Panc1 (cell line): ENCODE measurements around the gene CLCN1. TPM values are rescaled to one million over a fixed set of nuclear protein-coding genes. Genes with fewer than 3 reads are reported as not detected.

Experiments
- ATAC-seq: fragments of 200-7000 bp; cut with Tn5 transposase; 2 replicates; pipeline ENCODE4 v1.9.1; 2020; ENCODE audit warnings: mild to moderate bottlenecking, moderate library complexity
- BruUV-seq: library from RNA; stranded (reverse); fragments of 400-500 nt; replicated peaks from 2 replicates; lab custom pipeline; 2021; lab: Mats Ljungman, UMichigan
- CTCF ChIA-PET: fragments of 300-600 bp; sonication (Branson Sonifier 250); formaldehyde crosslinking; loops from one replicate; lab custom pipeline; 2022; ENCODE audit warnings: antibody characterized with exemption; lab: Charles Lee
- POLR2A ChIA-PET: fragments of 300-600 bp; sonication (Branson Sonifier 250); formaldehyde crosslinking; loops from one replicate; lab custom pipeline; 2022; ENCODE audit warnings: antibody characterized with exemption; lab: Charles Lee
- DNase-seq: peaks from one replicate; pipeline ENCODE4 v3.0.0-alpha.2; 2010; ENCODE audit warnings: low read depth, low spot score
- H3K27ac ChIP-seq: 2 replicates; pipeline ENCODE4 v1.5.1; 2011; ENCODE audit warnings: mild to moderate bottlenecking, low read length, inconsistent platforms
- H3K27me3 ChIP-seq: fragments of 200-500 bp; sonication (Bioruptor generic); 2 replicates; pipeline ENCODE4 v1.6.0; 2014; ENCODE audit warnings: low read length, inconsistent platforms; ENCODE audit not compliant: control insufficient read depth, insufficient read depth
- H3K36me3 ChIP-seq: fragments of 200-500 bp; sonication (Bioruptor generic); 2 replicates; pipeline ENCODE4 v1.5.1; 2014; ENCODE audit warnings: inconsistent platforms, mild to moderate bottlenecking, low read length, moderate library complexity; ENCODE audit not compliant: control insufficient read depth, insufficient read depth
- H3K4me1 ChIP-seq: 2 replicates; pipeline ENCODE4 v1.5.1; 2011; ENCODE audit warnings: inconsistent platforms, mild to moderate bottlenecking, low read length, moderate library complexity; ENCODE audit not compliant: control insufficient read depth, insufficient read depth
- H3K4me3 ChIP-seq, 2 experiments: 2 replicates each; pipeline ENCODE4 v1.5.1; 2011 to 2012; ENCODE audit warnings: low read depth in 2 of 2, low read length in 2 of 2, mild to moderate bottlenecking in 2 of 2, inconsistent platforms in 1 of 2, moderate library complexity in 1 of 2
- H3K9me3 ChIP-seq: fragments of 200-500 bp; sonication (Bioruptor generic); 2 replicates; pipeline ENCODE4 v1.5.1; 2014; ENCODE audit warnings: low read depth, mild to moderate bottlenecking, inconsistent platforms, low read length, moderate library complexity; ENCODE audit not compliant: control insufficient read depth, insufficient read depth
- POLR2AphosphoS5 ChIP-seq: IDR thresholded peaks from 2 replicates; pipeline ENCODE4 v1.6.1; 2012; ENCODE audit warnings: mild to moderate bottlenecking, low read depth, low read length, moderate library complexity
- SIN3A ChIP-seq: IDR thresholded peaks from 2 replicates; pipeline ENCODE4 v1.6.1; 2012; ENCODE audit warnings: low read depth, mild to moderate bottlenecking, low read length, moderate library complexity, borderline replicate concordance; ENCODE audit not compliant: insufficient read depth
- TCF7L2 ChIP-seq: IDR thresholded peaks from 2 replicates; pipeline ENCODE4 v1.6.1; 2011; ENCODE audit warnings: mild to moderate bottlenecking, low read depth, low read length, inconsistent platforms
- in situ Hi-C: cut with HindIII; loops from 2 replicates; pipeline ENCODE4 v1.10.0; 2016; ENCODE audit warnings: low sequenced_read_pairs, low pct_unique_long_range_greater_than_20kb
- intact Hi-C: fragments of 100-400 bp; cut with micrococcal nuclease; formaldehyde crosslinking; loops from one replicate; pipeline ENCODE4 v1.10.0; 2022; ENCODE audit not compliant: unreplicated experiment
- total RNA-seq: library from RNA; stranded (reverse); gene quantifications from one replicate; pipeline ENCODE4 v1.2.1, GENCODE V29; 2021; ENCODE audit not compliant: unreplicated experiment
- TF ChIP-seq, protein P1 (sequence below): fragments of 450-650 bp; IDR thresholded peaks from 2 replicates; pipeline ENCODE4 v1.5.1; 2017; ENCODE audit warnings: mild to moderate bottlenecking
- TF ChIP-seq, protein P2 (sequence below), 2 experiments: IDR thresholded peaks; 2 replicates each; pipeline ENCODE4 v1.6.1; 2011 to 2012; ENCODE audit warnings: low read depth in 2 of 2, control low read depth in 1 of 2, low read length in 1 of 2, mild to moderate bottlenecking in 1 of 2, moderate library complexity in 1 of 2; ENCODE audit not compliant: insufficient read depth in 1 of 2

The CLCN1 gene
- total RNA-seq, 1 experiment from 2014 or later, result 0.15 TPM

DNA sequence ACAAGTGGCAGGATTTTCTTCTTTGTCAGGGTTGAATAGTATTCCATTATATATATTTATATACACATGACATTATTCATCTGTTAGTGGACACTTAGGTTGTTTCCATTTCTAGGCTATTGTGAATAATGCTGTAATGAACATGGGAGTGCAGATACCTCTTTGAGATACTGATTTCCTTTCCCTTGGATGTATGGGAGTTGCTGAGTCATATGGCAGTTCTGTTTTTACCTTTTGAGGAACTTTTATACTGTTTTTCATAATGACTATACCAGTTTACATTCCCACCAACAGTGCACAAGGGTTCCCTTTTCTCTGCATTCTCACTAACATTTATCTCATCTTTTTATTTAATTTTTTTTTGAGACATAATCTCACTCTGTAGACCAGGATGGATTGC, 1.8 kb upstream of the CLCN1 start:
- Histone ChIP-seq H3K36me3 (no peaks in the 10 kb centered on the region), H3K9me3 (no peaks in the 10 kb centered on the region), H3K27ac (no peak overlapping the region), H3K4me1 (no peaks in the 10 kb centered on the region), H3K4me3 (no peak overlapping the region), H3K27me3 (no peaks in the 10 kb centered on the region)
- no TSS peak for BruUV-seq
- ATAC-seq (no peak), DNase-seq (no peak)
- ChIA-PET POLR2A (no interaction called here), CTCF (no interaction called here)
- intact Hi-C loops, result no loop called here
- in situ Hi-C loops, result no loop called here
- TF ChIP-seq SIN3A (no peak), TCF7L2 (no peak), POLR2AphosphoS5 (no peak)
- TF ChIP-seq, protein P1, sequence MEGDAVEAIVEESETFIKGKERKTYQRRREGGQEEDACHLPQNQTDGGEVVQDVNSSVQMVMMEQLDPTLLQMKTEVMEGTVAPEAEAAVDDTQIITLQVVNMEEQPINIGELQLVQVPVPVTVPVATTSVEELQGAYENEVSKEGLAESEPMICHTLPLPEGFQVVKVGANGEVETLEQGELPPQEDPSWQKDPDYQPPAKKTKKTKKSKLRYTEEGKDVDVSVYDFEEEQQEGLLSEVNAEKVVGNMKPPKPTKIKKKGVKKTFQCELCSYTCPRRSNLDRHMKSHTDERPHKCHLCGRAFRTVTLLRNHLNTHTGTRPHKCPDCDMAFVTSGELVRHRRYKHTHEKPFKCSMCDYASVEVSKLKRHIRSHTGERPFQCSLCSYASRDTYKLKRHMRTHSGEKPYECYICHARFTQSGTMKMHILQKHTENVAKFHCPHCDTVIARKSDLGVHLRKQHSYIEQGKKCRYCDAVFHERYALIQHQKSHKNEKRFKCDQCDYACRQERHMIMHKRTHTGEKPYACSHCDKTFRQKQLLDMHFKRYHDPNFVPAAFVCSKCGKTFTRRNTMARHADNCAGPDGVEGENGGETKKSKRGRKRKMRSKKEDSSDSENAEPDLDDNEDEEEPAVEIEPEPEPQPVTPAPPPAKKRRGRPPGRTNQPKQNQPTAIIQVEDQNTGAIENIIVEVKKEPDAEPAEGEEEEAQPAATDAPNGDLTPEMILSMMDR, result no peak
- TF ChIP-seq, protein P2, sequence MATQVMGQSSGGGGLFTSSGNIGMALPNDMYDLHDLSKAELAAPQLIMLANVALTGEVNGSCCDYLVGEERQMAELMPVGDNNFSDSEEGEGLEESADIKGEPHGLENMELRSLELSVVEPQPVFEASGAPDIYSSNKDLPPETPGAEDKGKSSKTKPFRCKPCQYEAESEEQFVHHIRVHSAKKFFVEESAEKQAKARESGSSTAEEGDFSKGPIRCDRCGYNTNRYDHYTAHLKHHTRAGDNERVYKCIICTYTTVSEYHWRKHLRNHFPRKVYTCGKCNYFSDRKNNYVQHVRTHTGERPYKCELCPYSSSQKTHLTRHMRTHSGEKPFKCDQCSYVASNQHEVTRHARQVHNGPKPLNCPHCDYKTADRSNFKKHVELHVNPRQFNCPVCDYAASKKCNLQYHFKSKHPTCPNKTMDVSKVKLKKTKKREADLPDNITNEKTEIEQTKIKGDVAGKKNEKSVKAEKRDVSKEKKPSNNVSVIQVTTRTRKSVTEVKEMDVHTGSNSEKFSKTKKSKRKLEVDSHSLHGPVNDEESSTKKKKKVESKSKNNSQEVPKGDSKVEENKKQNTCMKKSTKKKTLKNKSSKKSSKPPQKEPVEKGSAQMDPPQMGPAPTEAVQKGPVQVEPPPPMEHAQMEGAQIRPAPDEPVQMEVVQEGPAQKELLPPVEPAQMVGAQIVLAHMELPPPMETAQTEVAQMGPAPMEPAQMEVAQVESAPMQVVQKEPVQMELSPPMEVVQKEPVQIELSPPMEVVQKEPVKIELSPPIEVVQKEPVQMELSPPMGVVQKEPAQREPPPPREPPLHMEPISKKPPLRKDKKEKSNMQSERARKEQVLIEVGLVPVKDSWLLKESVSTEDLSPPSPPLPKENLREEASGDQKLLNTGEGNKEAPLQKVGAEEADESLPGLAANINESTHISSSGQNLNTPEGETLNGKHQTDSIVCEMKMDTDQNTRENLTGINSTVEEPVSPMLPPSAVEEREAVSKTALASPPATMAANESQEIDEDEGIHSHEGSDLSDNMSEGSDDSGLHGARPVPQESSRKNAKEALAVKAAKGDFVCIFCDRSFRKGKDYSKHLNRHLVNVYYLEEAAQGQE (IDR thresholded peaks at IDR 0.05; ENCODE audit: insufficient read depth in 1 of 2, low read depth in 2 of 2, low read length in 1 of 2), result no peak

DNA sequence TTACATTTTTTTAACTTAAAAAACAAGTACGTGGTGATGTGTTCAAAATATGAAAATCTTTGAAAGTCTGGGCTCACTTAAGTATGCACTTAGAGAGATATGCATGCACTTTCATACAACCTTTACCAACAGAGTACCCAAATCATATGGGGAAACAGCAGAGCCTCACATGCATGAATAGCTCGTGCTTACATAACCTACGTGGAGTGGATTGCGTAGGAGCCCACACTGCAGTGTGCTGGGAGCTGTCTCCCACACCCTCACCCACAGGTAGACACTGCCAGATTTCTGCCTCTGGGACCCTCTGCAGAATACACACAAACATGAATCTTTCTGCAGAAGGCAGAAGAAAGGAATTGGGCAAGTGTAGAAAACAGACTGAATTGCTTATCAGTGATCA, 581 bp downstream of the CLCN1 start:
- DNase-seq (no peak), ATAC-seq (no peak)
- Histone ChIP-seq H3K4me3 (no peak overlapping the region), H3K4me1 (no peaks in the 10 kb centered on the region), H3K27me3 (no peaks in the 10 kb centered on the region), H3K27ac (no peak overlapping the region), H3K36me3 (no peaks in the 10 kb centered on the region), H3K9me3 (no peaks in the 10 kb centered on the region)
- BruUV-seq, result no TSS peak
- CTCF ChIA-PET, result no interaction called here
- TF ChIP-seq, protein P2 (IDR thresholded peaks at IDR 0.05; ENCODE audit: insufficient read depth in 1 of 2, low read depth in 2 of 2, low read length in 1 of 2), result no peak
- TF ChIP-seq TCF7L2, result no peak
- no peak for TF ChIP-seq POLR2AphosphoS5
- TF ChIP-seq SIN3A, result no peak
- TF ChIP-seq, protein P1, result no peak
- in situ Hi-C loops (no loop called here), intact Hi-C loops (no loop called here)
- POLR2A ChIA-PET, result no interaction called here
